ENCODE data around the gene DTX3L. TPM values are rescaled to one million over a fixed set of nuclear protein-coding genes. Genes with fewer than 3 reads are reported as not detected.

The DTX3L gene
- total and polyA plus RNA-seq, 2 experiments from 2014 or later: 0.04 to 0.33 TPM

- H3K27ac ChIP-seq: no peak overlapping the region
- no peak for DNase-seq (ENCODE audit: low read depth in 1 of 2, low spot score in 1 of 2)
- no peaks in the 10 kb centered on the region for H3K9me3 ChIP-seq (ENCODE audit: low read depth)
- H3K4me1 ChIP-seq (ENCODE audit: low read depth): peaks cover 4% of the 10 kb centered on the region
- peaks cover 21% of the 10 kb centered on the region for H3K27me3 ChIP-seq
- no peak for TF ChIP-seq CTCF (IDR thresholded peaks at IDR 0.05; ENCODE audit: low read depth, low read length)
- H3K4me3 ChIP-seq: no peak overlapping the region
- H3K36me3 ChIP-seq: no peaks in the 10 kb centered on the region
Measured at GRCh38 chr3:122581622-122582021, 17.5 kb downstream of the DTX3L start.

GRCh38 chr3:122582390-122582789 is 18.3 kb downstream of the DTX3L start:
- Histone ChIP-seq H3K9me3 (ENCODE audit: low read depth) (no peaks in the 10 kb centered on the region), H3K27me3 (peaks cover 13% of the 10 kb centered on the region), H3K4me3 (no peak overlapping the region), H3K36me3 (no peaks in the 10 kb centered on the region), H3K27ac (no peak overlapping the region), H3K4me1 (ENCODE audit: low read depth) (peaks cover 4% of the 10 kb centered on the region)
- no peak for TF ChIP-seq CTCF (IDR thresholded peaks at IDR 0.05; ENCODE audit: low read depth, low read length)
- no peak for DNase-seq (ENCODE audit: low read depth in 1 of 2, low spot score in 1 of 2)

GRCh38 chr3:122586098-122586497 is 22.0 kb downstream of the DTX3L start:
- Histone ChIP-seq H3K27ac (no peak overlapping the region), H3K27me3 (no peaks in the 10 kb centered on the region), H3K4me3 (no peak overlapping the region), H3K36me3 (no peaks in the 10 kb centered on the region), H3K4me1 (ENCODE audit: low read depth) (no peaks in the 10 kb centered on the region), H3K9me3 (ENCODE audit: low read depth) (no peaks in the 10 kb centered on the region)
- no peak for DNase-seq (ENCODE audit: low read depth in 1 of 2, low spot score in 1 of 2)
- no peak for TF ChIP-seq CTCF (IDR thresholded peaks at IDR 0.05; ENCODE audit: low read depth, low read length)

GRCh38 chr3:122586773-122587485 is 22.8 kb downstream of the DTX3L start:
- Histone ChIP-seq H3K9me3 (ENCODE audit: low read depth) (no peaks in the 10 kb centered on the region), H3K36me3 (no peaks in the 10 kb centered on the region), H3K4me1 (ENCODE audit: low read depth) (no peaks in the 10 kb centered on the region), H3K27me3 (no peaks in the 10 kb centered on the region), H3K27ac (no peak overlapping the region), H3K4me3 (no peak overlapping the region)
- DNase-seq (ENCODE audit: low read depth in 1 of 2, low spot score in 1 of 2): no peak
- no peak for TF ChIP-seq CTCF (IDR thresholded peaks at IDR 0.05; ENCODE audit: low read depth, low read length)

- H3K4me3 ChIP-seq: no peak overlapping the region
- no peaks in the 10 kb centered on the region for H3K9me3 ChIP-seq (ENCODE audit: low read depth)
- no peaks in the 10 kb centered on the region for H3K27me3 ChIP-seq
- no peak for TF ChIP-seq CTCF (IDR thresholded peaks at IDR 0.05; ENCODE audit: low read depth, low read length)
- H3K36me3 ChIP-seq: no peaks in the 10 kb centered on the region
- no peaks in the 10 kb centered on the region for H3K4me1 ChIP-seq (ENCODE audit: low read depth)
- no peak for DNase-seq (ENCODE audit: low read depth in 1 of 2, low spot score in 1 of 2)
- H3K27ac ChIP-seq: no peak overlapping the region
Measured at GRCh38 chr3:122587572-122587971, 23.4 kb downstream of the DTX3L start.

All from cardiac muscle cell (in vitro differentiated cells and primary cell).